Activated T-cell treated with anti-CD3 and anti-CD28 coated beads, Interleukin-2, amount 50 U/mL, for 48 hours (primary cell): Measurements from ENCODE around the gene STIP1.

Source experiments
- DNase-seq, 2 experiments: peaks; one replicate each; pipeline ENCODE4 v3.0.0-alpha.2; 2020

The STIP1 gene

GRCh38 chr11:64203421-64204079, 17.6 kb downstream of the STIP1 start:
- no peak for DNase-seq

GRCh38 chr11:64204080-64204440, 18.1 kb downstream of the STIP1 start:
- no peak for DNase-seq

DNA sequence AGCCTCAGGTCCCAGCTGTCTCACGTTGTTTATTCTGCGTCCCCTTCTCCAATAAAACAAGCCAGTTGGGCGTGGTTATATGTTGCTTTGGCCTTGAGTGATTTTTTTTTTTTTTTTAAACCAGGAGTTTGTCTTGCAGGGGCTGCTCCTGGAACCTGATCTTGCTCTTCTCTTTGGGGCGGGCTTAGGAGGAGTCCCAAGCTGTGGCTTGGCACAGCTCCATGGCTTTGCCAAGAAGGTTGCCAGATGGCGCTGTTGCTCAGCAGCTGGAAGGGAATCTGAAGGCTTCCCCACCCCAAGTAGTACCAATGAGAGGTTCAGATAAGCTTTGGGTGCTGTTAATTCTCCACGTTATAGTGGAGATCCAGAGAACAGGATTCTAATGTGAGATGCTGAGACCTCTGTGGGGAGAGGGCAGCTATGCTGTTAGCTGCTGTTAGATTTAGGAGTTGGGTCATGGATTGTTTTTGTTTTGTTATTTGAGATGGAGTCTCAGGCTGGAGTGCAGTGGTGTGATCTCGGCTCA, 18.6 kb downstream of the STIP1 start:
- peak; percentile 79 to 82 for DNase-seq

GRCh38 chr11:64206457-64207255, 20.7 kb downstream of the STIP1 start, which contains the start of gene FERMT3:
FERMT3 (plus strand) TSS chr11:64206721; CDS start chr11:64207365, 644 bp downstream.
- DNase-seq: peak; percentile 82 to 86

GRCh38 chr11:64207256-64208085, 21.5 kb downstream of the STIP1 start:
- peak; percentile 89 to 92 for DNase-seq

DNA sequence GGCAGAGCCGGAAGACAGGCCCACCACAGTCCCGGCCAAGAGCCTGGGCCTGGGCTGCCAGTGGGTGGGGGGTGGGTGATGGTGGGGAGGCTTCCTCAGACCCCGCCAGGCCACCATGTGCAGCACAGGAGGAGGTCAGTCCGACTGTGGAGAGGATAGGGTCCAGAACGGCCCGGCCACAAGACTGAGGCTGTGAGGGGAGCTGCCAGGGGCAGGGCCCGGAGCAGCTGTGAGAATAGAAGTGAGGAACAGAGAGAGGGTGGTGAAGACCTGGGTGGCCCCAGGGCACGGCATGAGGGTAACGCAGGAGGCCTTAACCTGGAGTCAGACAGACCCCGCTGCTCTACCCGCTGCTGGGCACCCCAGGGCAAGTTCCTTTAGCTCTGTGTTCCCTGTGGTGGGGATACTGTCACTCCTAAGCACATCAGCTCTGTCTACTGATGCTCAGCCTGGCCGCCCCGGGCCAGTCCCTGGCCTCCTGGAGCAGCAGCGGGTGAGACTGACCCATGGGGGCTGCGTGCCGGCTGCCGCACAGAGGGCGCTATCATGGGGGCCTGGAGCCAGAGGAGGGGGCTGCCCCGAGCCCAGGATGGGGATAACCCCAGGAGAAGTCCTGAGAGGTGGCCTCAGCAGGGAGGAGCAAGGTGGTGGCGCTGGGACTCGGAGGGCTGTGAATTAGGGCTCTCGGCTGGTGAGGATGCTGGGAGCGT, 22.3 kb downstream of the STIP1 start:
- no peak for DNase-seq

DNA sequence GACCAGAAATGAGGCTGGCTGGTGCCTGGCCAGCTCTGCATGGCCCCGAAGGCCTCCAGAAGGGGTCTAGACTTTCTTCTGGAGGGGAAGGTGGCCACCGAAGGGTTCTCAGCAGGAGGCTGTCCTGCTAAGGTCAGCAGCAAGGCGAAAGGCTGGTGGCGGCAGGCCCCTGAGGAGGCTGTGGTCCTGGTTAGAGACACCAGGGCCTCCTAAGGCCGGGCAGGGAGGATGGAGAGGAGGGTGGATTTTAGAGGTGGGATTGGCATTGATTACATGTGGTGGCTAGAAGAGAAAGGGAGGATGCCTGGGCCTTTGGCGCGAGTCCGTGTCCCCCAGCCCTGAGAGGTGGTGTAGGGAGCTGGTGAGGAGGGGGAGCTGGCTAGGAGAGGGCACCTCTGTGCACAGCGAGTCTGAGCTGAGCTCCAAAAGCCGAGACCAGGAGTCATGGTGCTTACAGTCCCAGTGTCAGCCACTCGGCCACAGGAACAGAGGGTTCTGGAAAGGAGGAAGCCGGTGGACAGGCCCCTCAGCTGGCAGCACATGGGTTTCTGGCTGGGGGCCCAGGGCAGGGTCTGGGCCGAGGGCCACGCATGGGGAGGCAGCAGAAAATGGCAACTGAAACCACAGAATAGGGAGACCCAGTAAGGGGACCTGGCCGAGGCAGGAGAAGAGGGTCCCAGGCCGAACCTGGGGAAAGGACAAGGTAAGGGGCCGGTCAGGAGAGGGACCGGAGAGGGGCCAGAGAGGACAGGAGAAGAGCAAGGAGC, 23.0 kb downstream of the STIP1 start:
- DNase-seq: no peak

GRCh38 chr11:64209563-64209843, 23.5 kb downstream of the STIP1 start:
- no peak for DNase-seq

DNA sequence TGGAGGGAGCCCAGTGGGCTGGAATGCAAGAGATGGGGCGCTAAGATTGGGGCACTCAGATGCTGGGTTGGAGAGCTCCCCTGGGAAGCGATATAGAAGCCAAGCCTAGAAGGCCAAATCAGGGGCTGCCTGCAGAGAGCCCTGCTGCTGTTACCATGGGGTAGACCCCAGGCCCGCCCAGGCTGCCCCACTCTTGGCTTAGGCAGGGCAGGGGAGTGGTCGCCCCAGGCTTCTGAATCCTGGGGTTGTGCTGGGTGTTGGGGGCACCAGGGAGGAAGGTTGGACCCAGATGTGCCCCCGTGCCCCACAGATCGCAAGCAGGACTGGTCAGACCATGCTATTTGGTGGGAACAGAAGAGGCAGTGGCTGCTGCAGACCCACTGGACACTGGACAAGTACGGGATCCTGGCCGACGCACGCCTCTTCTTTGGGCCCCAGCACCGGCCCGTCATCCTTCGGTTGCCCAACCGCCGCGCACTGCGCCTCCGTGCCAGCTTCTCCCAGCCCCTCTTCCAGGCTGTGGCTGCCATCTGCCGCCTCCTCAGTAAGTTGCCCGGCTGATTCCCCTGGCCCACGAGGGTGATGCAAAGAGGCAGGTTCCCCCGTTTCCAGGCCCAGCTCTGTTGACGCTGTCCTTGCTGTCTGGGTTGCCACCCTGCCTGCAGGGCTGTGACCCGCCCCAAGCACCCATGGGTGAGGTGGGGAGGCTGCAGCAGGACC, 24.5 kb downstream of the STIP1 start:
- DNase-seq: no peak

- no peak for DNase-seq
Measured at GRCh38 chr11:64211181-64211872, 25.4 kb downstream of the STIP1 start.

GRCh38 chr11:64216879-64217278, 30.9 kb downstream of the STIP1 start:
- DNase-seq: no peak

GRCh38 chr11:64218628-64219353, 32.8 kb downstream of the STIP1 start:
- no peak for DNase-seq

DNA sequence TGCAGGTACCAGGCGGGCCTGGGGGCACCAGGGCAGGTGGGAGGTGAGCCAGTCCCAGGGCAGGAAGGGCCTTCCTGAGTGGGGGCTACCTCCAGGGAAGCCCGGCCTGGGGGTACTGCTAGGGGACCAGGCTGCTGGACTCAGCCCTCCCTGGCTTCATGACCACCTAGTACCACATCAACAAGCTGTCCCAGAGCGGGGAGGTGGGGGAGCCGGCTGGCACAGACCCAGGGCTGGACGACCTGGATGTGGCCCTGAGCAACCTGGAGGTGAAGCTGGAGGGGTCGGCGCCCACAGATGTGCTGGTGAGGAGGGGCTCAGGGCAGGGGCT, 33.3 kb downstream of the STIP1 start:
- DNase-seq: no peak

DNA sequence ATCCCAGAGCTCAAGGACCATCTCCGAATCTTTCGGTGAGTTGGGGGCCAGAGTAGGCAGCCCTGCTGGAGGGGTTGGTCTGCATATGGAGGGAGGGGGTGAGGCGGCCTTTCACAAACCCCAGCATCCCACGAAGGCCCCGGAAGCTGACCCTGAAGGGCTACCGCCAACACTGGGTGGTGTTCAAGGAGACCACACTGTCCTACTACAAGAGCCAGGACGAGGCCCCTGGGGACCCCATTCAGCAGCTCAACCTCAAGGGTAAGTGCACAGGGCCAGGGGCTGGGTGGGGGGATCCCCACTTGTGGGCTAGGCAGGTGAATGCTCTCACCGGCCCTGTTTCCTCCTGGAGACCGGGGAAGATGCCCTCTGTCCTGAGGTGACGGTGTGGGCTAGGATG, 33.8 kb downstream of the STIP1 start:
- no peak for DNase-seq

- DNase-seq: no peak
Measured at GRCh38 chr11:64220271-64220670, 34.3 kb downstream of the STIP1 start.

DNA sequence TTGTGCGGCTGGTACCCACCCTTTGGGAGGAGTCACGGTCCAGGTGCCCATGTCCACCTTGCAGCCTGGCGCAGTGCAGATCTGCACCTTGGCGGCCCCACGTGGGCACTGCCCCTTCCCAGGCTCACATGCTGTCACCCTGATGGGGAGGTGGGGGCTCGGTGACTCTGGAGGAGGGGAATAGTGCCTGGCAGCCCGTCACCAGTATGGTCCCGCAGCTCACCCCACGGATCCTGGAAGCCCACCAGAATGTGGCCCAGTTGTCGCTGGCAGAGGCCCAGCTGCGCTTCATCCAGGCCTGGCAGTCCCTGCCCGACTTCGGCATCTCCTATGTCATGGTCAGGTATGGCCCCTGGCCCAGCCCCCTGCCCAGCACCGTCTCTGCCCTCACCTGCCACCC, 34.8 kb downstream of the STIP1 start:
- DNase-seq: no peak

- DNase-seq: no peak
Measured at GRCh38 chr11:64222651-64223000, 36.7 kb downstream of the STIP1 start.

DNA sequence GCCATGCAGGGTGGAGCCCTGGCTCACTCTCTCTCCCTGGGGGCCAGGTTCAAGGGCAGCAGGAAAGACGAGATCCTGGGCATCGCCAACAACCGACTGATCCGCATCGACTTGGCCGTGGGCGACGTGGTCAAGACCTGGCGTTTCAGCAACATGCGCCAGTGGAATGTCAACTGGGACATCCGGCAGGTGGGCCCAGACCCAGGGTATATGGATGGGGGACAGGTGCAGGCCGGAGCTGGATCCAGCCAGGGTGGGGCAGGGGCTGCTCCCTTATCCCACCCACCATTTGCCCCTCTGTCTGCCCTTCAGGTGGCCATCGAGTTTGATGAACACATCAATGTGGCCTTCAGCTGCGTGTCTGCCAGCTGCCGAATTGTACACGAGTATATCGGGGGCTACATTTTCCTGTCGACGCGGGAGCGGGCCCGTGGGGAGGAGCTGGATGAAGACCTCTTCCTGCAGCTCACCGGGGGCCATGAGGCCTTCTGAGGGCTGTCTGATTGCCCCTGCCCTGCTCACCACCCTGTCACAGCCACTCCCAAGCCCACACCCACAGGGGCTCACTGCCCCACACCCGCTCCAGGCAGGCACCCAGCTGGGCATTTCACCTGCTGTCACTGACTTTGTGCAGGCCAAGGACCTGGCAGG, 37.2 kb downstream of the STIP1 start:
- no peak for DNase-seq

DNA sequence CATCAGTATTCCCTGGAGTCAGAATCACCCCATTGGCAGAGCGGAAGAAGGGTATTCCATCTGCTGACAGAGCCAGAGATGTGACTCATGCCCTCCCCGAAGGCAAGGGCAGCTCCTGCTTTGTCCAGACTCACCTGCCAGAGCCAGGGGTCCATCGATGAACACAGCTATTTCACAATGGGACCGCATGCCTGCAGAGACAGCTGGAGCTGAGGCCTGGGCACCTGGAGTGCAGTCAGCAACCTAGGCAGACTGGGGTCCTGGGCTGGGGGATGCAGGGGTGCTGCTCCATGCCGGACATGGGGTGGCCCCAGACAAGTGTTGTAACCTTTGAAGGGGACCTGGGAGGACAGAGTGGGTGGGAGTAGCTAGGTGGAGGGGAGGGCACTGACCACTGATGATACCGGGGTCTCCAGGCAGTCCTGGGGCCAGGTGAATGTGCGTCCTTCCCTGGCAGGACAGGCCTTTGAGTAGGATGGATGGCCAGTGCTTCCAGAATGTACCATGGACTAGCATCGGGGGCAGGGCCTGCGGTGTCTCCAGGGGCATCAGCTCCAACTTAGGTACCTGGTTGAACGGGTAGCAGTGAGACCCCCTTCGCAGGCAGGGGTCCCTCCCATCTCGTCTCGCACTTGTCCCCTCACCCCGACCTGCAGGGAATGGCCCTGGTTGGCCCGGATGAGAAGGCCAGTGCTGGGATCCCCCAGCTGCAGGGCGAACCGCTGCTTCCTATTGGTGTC, 38.4 kb downstream of the STIP1 start:
- no peak for DNase-seq
